ENCODE data around the gene COL1A1.

COL1A1 gene

GRCh38 chr17:50194140-50194933, 7.1 kb downstream of the COL1A1 start:
- TF ChIP-seq CTCF (IDR thresholded peaks at IDR 0.05; ENCODE audit: borderline replicate concordance, extremely low read depth, low read length, poor library complexity, severe bottlenecking) (no peak), EZH2 (IDR thresholded peaks at IDR 0.05; ENCODE audit: borderline replicate concordance, low read depth, low read length, severe bottlenecking) (no peak)
- Histone ChIP-seq H3K27me3 (ENCODE audit: insufficient read depth, low read length, poor library complexity) (peaks cover 26% of the 10 kb centered on the region), H3K9ac (ENCODE audit: low read depth, low read length) (no peak overlapping the region), H2AFZ (ENCODE audit: low read depth, low read length) (no peak overlapping the region), H3K27ac (ENCODE audit: low read length) (no peak overlapping the region), H3K4me1 (ENCODE audit: insufficient read depth, low read length) (no peaks in the 10 kb centered on the region), H3K4me3 (ENCODE audit: low read depth in 1 of 2, low read length in 2 of 2) (no peak overlapping the region), H3K4me2 (ENCODE audit: insufficient read depth, low read length) (no peak overlapping the region), H4K20me1 (ENCODE audit: insufficient read depth, low read length) (peaks cover 3% of the 10 kb centered on the region), H3K9me3 (ENCODE audit: insufficient read depth, low read length, severe bottlenecking) (no peaks in the 10 kb centered on the region), H3K36me3 (ENCODE audit: insufficient read depth, low read length) (no peaks in the 10 kb centered on the region), H3K79me2 (ENCODE audit: insufficient read depth, low read length) (no peaks in the 10 kb centered on the region)
- DNase-seq (no peak), ATAC-seq (ENCODE audit: insufficient read depth, low read depth) (no peak)

GRCh38 chr17:50192618-50193291, 8.7 kb downstream of the COL1A1 start:
- no peak overlapping the region for H3K4me3 ChIP-seq (ENCODE audit: low read depth in 1 of 2, low read length in 2 of 2)
- H2AFZ ChIP-seq (ENCODE audit: low read depth, low read length) = no peak overlapping the region
- peaks cover 21% of the 10 kb centered on the region for H3K27me3 ChIP-seq (ENCODE audit: insufficient read depth, low read length, poor library complexity)
- H3K36me3 ChIP-seq (ENCODE audit: insufficient read depth, low read length) = no peaks in the 10 kb centered on the region
- no peak overlapping the region for H3K4me2 ChIP-seq (ENCODE audit: insufficient read depth, low read length)
- no peak overlapping the region for H3K27ac ChIP-seq (ENCODE audit: low read length)
- TF ChIP-seq EZH2 (IDR thresholded peaks at IDR 0.05; ENCODE audit: borderline replicate concordance, low read depth, low read length, severe bottlenecking) (no peak), CTCF (IDR thresholded peaks at IDR 0.05; ENCODE audit: borderline replicate concordance, extremely low read depth, low read length, poor library complexity, severe bottlenecking) (no peak)
- no peak for DNase-seq
- no peaks in the 10 kb centered on the region for H3K9me3 ChIP-seq (ENCODE audit: insufficient read depth, low read length, severe bottlenecking)
- peaks cover 3% of the 10 kb centered on the region for H4K20me1 ChIP-seq (ENCODE audit: insufficient read depth, low read length)
- ATAC-seq (ENCODE audit: insufficient read depth, low read depth) = no peak
- H3K4me1 ChIP-seq (ENCODE audit: insufficient read depth, low read length) = no peaks in the 10 kb centered on the region
- no peaks in the 10 kb centered on the region for H3K79me2 ChIP-seq (ENCODE audit: insufficient read depth, low read length)
- no peak overlapping the region for H3K9ac ChIP-seq (ENCODE audit: low read depth, low read length)

DNA sequence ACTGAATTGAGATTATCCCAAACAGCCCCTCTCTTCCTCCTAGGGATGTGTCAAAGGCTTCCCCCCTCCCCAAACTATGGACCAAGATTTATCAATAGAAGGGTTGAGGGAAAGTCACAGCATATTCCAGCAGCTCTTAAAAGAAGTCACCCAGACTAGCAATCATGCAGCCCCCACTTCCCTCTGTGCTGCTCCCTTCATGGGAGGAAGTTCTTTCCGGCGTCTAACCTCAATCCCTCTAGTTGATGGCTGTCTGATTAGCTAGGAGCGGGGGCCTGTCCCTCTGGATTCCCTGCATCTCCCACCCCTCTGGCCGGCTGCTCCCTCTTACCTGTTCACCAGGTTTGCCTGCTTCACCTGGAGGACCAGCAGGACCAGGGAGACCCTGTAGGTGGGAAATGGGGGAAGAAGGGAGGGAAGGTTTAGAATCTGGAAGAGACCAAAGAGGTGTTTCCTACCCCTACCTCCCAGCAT, 9.2 kb downstream of the COL1A1 start:
- H2AFZ ChIP-seq (ENCODE audit: low read depth, low read length) = no peak overlapping the region
- H3K4me3 ChIP-seq (ENCODE audit: low read depth in 1 of 2, low read length in 2 of 2) = no peak overlapping the region
- no peak for ATAC-seq (ENCODE audit: insufficient read depth, low read depth)
- H4K20me1 ChIP-seq (ENCODE audit: insufficient read depth, low read length) = peaks cover 3% of the 10 kb centered on the region
- DNase-seq = no peak
- H3K36me3 ChIP-seq (ENCODE audit: insufficient read depth, low read length) = no peaks in the 10 kb centered on the region
- no peaks in the 10 kb centered on the region for H3K79me2 ChIP-seq (ENCODE audit: insufficient read depth, low read length)
- peaks cover 24% of the 10 kb centered on the region for H3K27me3 ChIP-seq (ENCODE audit: insufficient read depth, low read length, poor library complexity)
- H3K4me2 ChIP-seq (ENCODE audit: insufficient read depth, low read length) = no peak overlapping the region
- TF ChIP-seq EZH2 (IDR thresholded peaks at IDR 0.05; ENCODE audit: borderline replicate concordance, low read depth, low read length, severe bottlenecking) (no peak), CTCF (IDR thresholded peaks at IDR 0.05; ENCODE audit: borderline replicate concordance, extremely low read depth, low read length, poor library complexity, severe bottlenecking) (no peak)
- no peak overlapping the region for H3K9ac ChIP-seq (ENCODE audit: low read depth, low read length)
- no peaks in the 10 kb centered on the region for H3K4me1 ChIP-seq (ENCODE audit: insufficient read depth, low read length)
- H3K27ac ChIP-seq (ENCODE audit: low read length) = no peak overlapping the region
- H3K9me3 ChIP-seq (ENCODE audit: insufficient read depth, low read length, severe bottlenecking) = no peaks in the 10 kb centered on the region

Measured in DND-41 (cell line).